ENCODE results near the gene RUNDC1. TPM values are rescaled to one million over a fixed set of nuclear protein-coding genes. Genes with fewer than 3 reads are reported as not detected.
A peak's percentile ranks its signal among the peaks of the same experiment; 100 is the strongest.
"Not testable (repeated sequence)": the region's sequence is repeated elsewhere in the genome, so short reads cannot be mapped to it uniquely, and the experiment has no call there.

RUNDC1 gene
- polyA plus RNA-seq, 1 donor, result 14.2 TPM

DNA sequence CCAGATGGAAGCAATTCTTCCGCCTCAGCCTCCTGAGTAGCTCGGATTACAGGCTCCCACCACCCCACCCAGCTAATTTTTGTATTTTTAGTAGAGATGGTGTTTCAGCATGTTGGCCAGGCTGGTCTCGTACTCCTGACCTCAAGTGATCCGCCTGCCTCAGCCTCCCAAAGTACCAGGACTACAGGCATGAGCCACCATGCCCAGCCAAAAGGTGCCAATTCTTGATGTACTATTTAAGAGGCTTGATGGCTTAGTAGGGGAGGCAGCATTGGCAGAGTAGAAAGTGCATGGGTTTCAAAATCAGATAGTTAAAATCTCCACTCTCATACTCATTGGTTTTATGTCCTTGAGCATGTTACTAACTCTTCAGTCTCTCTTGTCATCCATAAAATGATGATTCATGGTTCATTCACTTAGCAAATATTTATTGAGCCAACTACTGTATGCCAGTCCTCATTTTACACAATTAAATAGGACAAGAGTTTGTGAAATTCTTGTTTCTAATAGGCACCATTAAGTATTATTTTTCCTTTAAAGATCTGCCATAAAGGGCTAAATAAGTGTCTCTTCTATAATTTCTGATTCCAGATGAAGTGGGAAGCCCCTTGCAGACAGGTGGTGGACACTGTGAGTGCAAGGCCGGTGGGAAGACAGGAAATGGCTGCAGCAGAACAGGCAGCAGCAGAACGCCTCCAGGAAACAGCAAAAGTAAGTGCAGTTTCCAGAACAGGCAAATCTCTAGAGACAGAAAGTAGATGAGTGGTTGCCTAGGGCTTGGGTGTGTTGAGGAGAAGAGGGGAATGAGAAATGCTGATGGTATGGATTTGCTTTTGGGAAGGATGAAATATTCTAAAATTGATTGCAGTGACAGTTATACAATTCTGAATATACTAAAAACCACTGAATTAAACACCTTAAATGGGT is 9.6 kb downstream of the RUNDC1 start:
- peaks cover 71% of the 10 kb centered on the region for H3K36me3 ChIP-seq (ENCODE audit: control insufficient read depth, insufficient read depth, low read length)
- no peak overlapping the region for H3K27ac ChIP-seq (ENCODE audit: low read length)
- no peaks in the 10 kb centered on the region for H3K27me3 ChIP-seq (ENCODE audit: control insufficient read depth, insufficient read depth, low read length)
- no peaks in the 10 kb centered on the region for H3K9me3 ChIP-seq (ENCODE audit: control insufficient read depth, low read depth, low read length)
- no peaks in the 10 kb centered on the region for H3K4me1 ChIP-seq (ENCODE audit: control insufficient read depth, insufficient read depth, low read length)
- WGBS (ENCODE audit: insufficient coverage, low lambda C conversion rate), result no CpG with 5 or more reads among the region's 6 CpGs
- no peak for DNase-seq
- H3K4me3 ChIP-seq (ENCODE audit: low read length), result no peak overlapping the region

DNA sequence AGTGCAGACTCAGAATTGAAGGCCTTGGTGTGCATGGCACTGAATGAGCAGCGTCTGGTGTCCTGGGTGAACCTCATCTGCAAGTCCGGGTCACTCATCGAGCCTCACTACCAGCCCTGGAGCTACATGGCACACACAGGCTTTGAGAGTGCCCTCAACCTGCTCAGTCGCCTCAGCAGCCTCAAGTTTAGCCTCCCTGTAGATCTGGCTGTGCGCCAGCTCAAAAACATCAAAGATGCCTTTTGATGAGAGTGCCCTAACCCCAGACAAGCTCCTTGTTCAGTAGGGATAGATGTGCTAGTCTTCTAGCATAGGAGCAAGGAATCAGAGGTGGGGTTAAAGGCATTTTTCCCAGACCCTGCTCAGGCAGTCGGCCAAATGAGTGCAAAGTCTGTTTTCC is 11.1 kb downstream of the RUNDC1 start:
- H3K36me3 ChIP-seq (ENCODE audit: control insufficient read depth, insufficient read depth, low read length), result peaks cover 63% of the 10 kb centered on the region
- no peak overlapping the region for H3K4me3 ChIP-seq (ENCODE audit: low read length)
- H3K27me3 ChIP-seq (ENCODE audit: control insufficient read depth, insufficient read depth, low read length), result no peaks in the 10 kb centered on the region

DNA sequence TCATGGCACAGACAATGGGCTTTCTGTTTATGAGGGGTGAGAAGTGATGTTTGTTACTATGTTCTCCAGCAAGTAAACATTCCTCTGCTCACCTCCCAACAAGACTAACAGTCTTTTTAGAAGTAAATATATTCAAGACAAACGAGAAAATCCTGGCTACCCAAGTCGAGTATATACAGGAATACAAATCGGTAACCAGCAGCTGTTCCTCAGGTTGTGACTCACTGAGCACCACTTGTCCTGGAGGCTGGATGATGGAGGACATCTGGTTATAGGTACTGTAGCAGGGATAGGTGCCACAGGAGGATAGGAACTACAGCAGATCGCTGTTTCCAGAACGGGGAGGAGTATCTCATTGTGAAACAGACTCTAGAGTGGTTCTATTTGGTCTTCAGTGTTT is 12.5 kb downstream of the RUNDC1 start:
- no CpG with 5 or more reads among the region's 5 CpGs for WGBS (ENCODE audit: insufficient coverage, low lambda C conversion rate)
- no peaks in the 10 kb centered on the region for H3K4me1 ChIP-seq (ENCODE audit: control insufficient read depth, insufficient read depth, low read length)
- no peaks in the 10 kb centered on the region for H3K27me3 ChIP-seq (ENCODE audit: control insufficient read depth, insufficient read depth, low read length)
- no peaks in the 10 kb centered on the region for H3K9me3 ChIP-seq (ENCODE audit: control insufficient read depth, low read depth, low read length)
- no peak overlapping the region for H3K27ac ChIP-seq (ENCODE audit: low read length)
- no peak overlapping the region for H3K4me3 ChIP-seq (ENCODE audit: low read length)
- peaks cover 50% of the 10 kb centered on the region for H3K36me3 ChIP-seq (ENCODE audit: control insufficient read depth, insufficient read depth, low read length)
- DNase-seq, result no peak

More for the DNA sequence above, 11.1 kb downstream of the RUNDC1 start:
- Histone ChIP-seq H3K4me1 (ENCODE audit: control insufficient read depth, insufficient read depth, low read length) (no peaks in the 10 kb centered on the region), H3K27ac (ENCODE audit: low read length) (no peak overlapping the region), H3K9me3 (ENCODE audit: control insufficient read depth, low read depth, low read length) (no peaks in the 10 kb centered on the region)
- no CpG with 5 or more reads among the region's 6 CpGs for WGBS (ENCODE audit: insufficient coverage, low lambda C conversion rate)
- DNase-seq, result no peak

DNA sequence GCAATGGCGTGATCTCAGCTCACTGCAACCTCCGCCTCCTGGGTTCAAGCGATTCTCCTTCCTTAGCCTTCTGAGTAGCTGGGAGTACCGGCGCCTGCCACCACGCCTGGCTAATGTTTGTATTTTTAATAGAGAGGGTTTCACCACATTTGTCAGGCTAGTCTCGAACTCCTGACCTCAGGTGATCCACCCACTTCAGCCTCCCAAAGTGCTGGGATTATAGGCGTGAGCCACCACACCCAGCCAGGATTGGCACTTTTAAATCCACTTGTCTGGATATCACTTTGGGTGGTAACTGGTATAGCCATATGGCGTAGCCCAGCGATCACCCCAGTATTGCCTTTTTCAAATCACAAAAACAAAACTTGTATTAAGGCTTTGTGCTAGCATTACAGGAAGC is 13.5 kb downstream of the RUNDC1 start:
- not testable (repeated sequence) for H3K27ac ChIP-seq (ENCODE audit: low read length); H3K4me3 ChIP-seq (ENCODE audit: low read length); H3K4me1 ChIP-seq (ENCODE audit: control insufficient read depth, insufficient read depth, low read length); DNase-seq; H3K9me3 ChIP-seq (ENCODE audit: control insufficient read depth, low read depth, low read length); H3K27me3 ChIP-seq (ENCODE audit: control insufficient read depth, insufficient read depth, low read length)
- H3K36me3 ChIP-seq (ENCODE audit: control insufficient read depth, insufficient read depth, low read length), result peaks cover 40% of the 10 kb centered on the region
- no CpG with 5 or more reads among the region's 10 CpGs for WGBS (ENCODE audit: insufficient coverage, low lambda C conversion rate)

DNA sequence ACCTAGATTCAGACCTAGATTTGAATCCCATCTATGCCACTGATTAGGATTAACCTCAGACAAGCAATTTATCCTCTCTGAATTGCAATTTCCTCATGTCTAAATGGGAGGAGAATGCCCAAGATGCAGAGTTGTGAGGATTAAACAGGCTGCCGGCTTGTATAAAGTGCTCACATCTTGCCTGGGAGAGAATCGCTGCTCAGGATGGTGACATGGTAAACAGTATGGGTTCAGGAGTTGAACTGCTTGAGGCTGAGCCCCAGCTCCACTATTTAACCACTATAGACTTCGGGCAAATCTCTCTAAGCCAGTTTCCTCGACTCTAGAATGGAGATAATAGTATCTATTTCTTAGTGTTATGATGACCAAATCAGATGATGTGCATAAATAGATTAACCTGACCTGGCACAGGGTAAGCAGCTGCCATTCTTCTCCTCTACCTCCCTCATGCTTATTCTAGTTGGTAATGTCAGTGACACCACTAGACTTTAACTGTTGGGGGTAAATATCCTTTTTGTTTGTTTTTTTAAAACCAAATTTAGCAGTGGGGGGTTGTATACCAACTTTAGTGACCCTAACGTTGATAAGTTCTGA is 17.1 kb downstream of the RUNDC1 start:
- no CpG with 5 or more reads among the region's 5 CpGs for WGBS (ENCODE audit: insufficient coverage, low lambda C conversion rate)
- H3K4me3 ChIP-seq (ENCODE audit: low read length), result peak overlapping the region; percentile 17

DNA sequence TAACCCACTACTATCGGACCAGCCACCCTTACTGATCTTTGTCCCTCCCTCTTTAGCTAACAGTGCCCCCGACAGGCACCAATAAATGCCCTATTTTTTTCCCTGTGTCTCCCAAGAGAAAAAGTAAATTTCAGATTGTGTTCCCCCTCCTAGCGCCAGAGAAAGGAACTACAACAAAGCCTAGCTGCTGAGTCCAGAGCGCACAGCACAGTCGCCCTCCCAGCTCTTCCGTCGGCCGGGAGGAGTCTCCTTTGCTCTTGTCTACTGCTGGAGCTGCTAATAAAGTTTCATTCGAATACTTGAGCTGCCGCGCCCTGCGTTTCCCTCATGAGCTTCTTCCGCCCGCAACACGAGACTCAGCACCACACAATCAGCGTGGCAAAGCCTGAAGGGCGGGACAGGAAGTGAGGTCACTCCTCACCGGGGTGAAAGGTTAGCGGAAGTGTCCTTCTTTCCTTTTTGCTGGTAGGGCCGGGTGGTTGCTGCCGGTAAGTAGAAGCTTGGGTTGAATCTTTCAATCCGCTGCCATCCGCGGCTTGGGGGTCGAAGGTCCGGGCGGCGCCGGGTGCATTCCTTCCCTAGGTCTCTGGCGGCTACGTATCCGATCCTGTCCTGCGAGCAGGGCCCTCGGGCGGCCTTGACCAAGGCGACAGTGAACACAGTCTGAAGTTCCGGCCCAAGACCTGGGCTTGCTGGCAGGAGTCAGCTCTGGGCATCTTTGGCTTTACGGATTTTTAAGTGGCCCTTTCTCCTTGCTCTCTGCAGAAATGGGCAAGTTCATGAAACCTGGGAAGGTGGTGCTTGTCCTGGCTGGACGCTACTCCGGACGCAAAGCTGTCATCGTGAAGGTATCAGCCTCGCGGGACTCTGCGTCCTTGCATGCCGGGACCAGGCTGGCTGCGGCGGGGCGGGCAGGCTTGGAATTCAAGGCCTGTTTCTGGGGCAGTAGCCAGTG is 17.9 kb downstream of the RUNDC1 start, which contains the start of gene RPL27:
RPL27 (plus strand) TSS at position 436 of the 955 bp plus-strand sequence; CDS start at position 768, 332 bp downstream.
- Histone ChIP-seq H3K27me3 (ENCODE audit: control insufficient read depth, insufficient read depth, low read length) (no peaks in the 10 kb centered on the region), H3K4me3 (ENCODE audit: low read length) (peak within 1 kb of the TSS; percentile 71), H3K36me3 (ENCODE audit: control insufficient read depth, insufficient read depth, low read length) (peaks cover 38% of the 10 kb centered on the region), H3K27ac (ENCODE audit: low read length) (peak within 1 kb of the TSS; percentile 80), H3K9me3 (ENCODE audit: control insufficient read depth, low read depth, low read length) (no peaks in the 10 kb centered on the region), H3K4me1 (ENCODE audit: control insufficient read depth, insufficient read depth, low read length) (peaks cover 8% of the 10 kb centered on the region)
- no CpG with 5 or more reads among the region's 49 CpGs for WGBS (ENCODE audit: insufficient coverage, low lambda C conversion rate)
- DNase-seq, result peak; percentile 100

More for the DNA sequence above, 17.1 kb downstream of the RUNDC1 start:
- peaks cover 8% of the 10 kb centered on the region for H3K4me1 ChIP-seq (ENCODE audit: control insufficient read depth, insufficient read depth, low read length)
- peak overlapping the region; percentile 62 for H3K27ac ChIP-seq (ENCODE audit: low read length)
- H3K27me3 ChIP-seq (ENCODE audit: control insufficient read depth, insufficient read depth, low read length), result no peaks in the 10 kb centered on the region
- peaks cover 38% of the 10 kb centered on the region for H3K36me3 ChIP-seq (ENCODE audit: control insufficient read depth, insufficient read depth, low read length)
- no peak for DNase-seq
- no peaks in the 10 kb centered on the region for H3K9me3 ChIP-seq (ENCODE audit: control insufficient read depth, low read depth, low read length)

DNA sequence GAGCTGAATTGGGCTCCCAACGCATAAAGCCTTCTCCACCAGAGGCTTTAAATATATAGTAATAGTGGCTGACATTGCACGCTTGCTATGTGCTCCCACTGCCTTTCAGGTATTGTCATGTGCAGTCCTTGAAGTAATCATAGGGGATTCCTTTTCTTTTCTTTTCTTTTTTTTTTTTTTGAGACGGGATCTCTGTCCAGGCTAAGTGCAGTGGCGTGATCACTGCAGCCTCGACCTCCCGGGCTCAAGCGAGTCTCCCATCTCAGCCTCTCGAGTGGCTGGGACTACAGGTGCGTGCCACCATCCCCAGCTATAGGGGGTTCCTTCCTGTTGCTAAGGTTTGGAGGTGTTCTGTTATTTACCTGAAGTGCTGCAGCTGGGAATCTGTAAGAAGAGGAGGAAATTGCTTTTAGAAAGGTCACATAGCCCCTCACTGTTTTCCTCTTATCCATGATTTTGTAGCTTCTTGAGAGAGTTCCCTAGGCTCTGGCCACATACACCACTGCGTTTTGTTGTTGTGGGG is 18.7 kb downstream of the RUNDC1 start:
- Histone ChIP-seq H3K27ac (ENCODE audit: low read length) (peak overlapping the region; percentile 80), H3K4me3 (ENCODE audit: low read length) (peak overlapping the region; percentile 71), H3K36me3 (ENCODE audit: control insufficient read depth, insufficient read depth, low read length) (peaks cover 42% of the 10 kb centered on the region), H3K4me1 (ENCODE audit: control insufficient read depth, insufficient read depth, low read length) (peaks cover 8% of the 10 kb centered on the region), H3K27me3 (ENCODE audit: control insufficient read depth, insufficient read depth, low read length) (no peaks in the 10 kb centered on the region), H3K9me3 (ENCODE audit: control insufficient read depth, low read depth, low read length) (no peaks in the 10 kb centered on the region)
- DNase-seq, result no peak
- WGBS (ENCODE audit: insufficient coverage, low lambda C conversion rate), result no CpG with 5 or more reads among the region's 10 CpGs

DNA sequence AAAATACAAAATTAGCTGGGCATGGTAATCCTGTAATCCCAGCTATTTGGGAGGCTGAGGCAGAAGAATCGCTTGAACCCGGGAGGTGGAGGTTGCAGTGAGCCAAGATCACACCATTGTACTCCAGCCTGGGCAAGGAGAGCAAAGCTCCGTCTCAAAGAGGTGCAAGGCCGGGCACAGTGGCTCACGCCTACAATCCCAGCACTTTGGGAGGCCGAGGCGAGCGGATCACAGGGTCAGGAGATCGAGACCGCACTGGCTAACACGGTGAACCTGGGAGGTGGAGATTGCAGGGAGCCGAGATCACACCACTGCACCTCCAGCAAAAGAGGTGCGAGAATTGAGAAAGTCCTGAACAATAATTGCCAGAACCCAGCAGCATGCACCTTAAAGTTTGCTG is 20.5 kb downstream of the RUNDC1 start:
- not testable (repeated sequence) for H3K4me3 ChIP-seq (ENCODE audit: low read length); H3K27ac ChIP-seq (ENCODE audit: low read length); DNase-seq; H3K27me3 ChIP-seq (ENCODE audit: control insufficient read depth, insufficient read depth, low read length); H3K9me3 ChIP-seq (ENCODE audit: control insufficient read depth, low read depth, low read length); H3K4me1 ChIP-seq (ENCODE audit: control insufficient read depth, insufficient read depth, low read length)
- peaks cover 41% of the 10 kb centered on the region for H3K36me3 ChIP-seq (ENCODE audit: control insufficient read depth, insufficient read depth, low read length)
- whole genome bisulfite sequencing (ENCODE audit: insufficient coverage, low lambda C conversion rate), result no CpG with 5 or more reads among the region's 13 CpGs

DNA sequence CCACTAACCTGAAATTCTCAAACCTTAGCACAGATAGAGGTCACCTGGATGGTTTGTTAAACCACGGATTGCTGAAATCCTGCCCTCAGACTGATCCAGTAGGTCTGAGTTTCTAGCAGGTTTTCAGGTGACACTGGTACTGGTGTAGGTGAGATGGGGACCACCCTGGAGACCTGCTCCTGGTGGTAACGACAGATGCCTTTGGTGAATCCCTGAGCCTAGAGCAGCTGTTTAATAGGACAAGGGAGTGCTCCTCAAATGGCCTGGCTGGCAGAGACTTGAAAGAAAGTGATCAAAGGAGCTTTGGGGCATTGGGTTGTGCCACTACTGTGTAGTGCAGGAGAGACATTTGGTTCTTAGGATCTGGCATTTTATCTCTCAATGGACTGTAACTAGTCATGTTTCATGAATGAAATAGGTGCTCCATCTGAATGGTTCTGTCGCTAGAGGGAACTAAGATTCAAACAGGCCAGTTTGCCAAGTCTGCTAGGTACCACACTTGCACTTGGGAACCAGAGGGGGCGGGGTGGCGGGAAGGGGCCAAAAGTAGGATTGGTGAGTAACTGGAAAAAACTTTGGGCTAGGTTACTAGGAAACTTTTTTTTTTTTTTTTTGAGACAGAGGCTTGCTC is 23.3 kb downstream of the RUNDC1 start:
- Histone ChIP-seq H3K9me3 (ENCODE audit: control insufficient read depth, low read depth, low read length) (no peaks in the 10 kb centered on the region), H3K27me3 (ENCODE audit: control insufficient read depth, insufficient read depth, low read length) (no peaks in the 10 kb centered on the region), H3K27ac (ENCODE audit: low read length) (no peak overlapping the region), H3K36me3 (ENCODE audit: control insufficient read depth, insufficient read depth, low read length) (peaks cover 41% of the 10 kb centered on the region), H3K4me1 (ENCODE audit: control insufficient read depth, insufficient read depth, low read length) (peaks cover 11% of the 10 kb centered on the region), H3K4me3 (ENCODE audit: low read length) (no peak overlapping the region)
- no peak for DNase-seq
- 100% methylated on average over 1 of the region's 5 CpGs for WGBS (ENCODE audit: insufficient coverage, low lambda C conversion rate)
